GM21390 (cell line): ENCODE measurements around the gene PLEKHM1.
A peak's percentile ranks its signal among the peaks of the same experiment; 100 is the strongest.
"Not testable (repeated sequence)": the region's sequence is repeated elsewhere in the genome, so short reads cannot be mapped to it uniquely, and the experiment has no call there.

ENCODE experiments used
- ATAC-seq: cut with Tn5 transposase; IDR thresholded peaks from one replicate; pipeline ENCODE4 v1.9.1; 2021; ENCODE audit not compliant: unreplicated experiment

PLEKHM1 gene

DNA sequence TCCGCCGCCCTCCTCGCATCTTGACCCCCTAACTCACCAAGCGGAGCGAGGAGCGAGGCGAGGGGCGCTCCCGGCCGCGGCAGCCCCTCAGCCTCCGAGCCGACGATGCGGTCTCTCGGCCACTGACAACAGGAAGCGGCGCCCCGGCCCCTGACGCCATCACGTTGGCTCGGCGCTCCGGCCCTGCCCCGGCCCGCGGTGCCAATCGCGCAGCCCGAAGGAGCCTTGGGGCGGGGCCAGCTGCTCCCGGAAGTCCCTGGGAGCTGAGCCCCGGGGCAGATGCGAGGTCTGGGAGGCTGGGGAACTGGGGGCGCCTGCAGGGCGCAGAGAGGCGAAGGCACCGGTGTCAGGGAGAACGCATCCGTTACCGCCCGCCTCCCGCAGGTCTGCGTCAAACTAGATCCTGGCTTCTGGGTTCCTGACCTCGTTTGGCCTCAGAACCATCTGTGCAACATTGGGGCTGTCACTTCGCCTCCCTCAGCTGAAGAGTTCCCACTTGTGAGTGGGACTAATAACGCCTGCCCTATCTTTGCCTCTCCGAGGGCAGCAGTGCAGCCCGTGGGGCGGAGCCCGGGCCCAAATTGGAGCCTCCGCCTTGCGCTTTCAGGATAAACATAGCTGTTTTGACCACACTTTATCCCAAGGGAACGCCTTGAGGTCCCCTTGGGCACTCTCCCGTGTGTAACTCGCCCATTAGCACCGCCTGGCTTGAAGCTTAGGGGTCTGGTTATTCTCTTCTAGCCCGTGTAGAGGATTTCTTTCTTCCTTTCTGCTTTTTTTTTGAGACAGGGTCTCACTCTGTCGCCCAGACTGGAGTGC is at the start of gene PLEKHM1:
TSS of gene PLEKHM1 (minus strand) at position 107 of the 819 bp plus-strand sequence. CDS start 8,237 bp downstream, outside the sequence.
- peak; percentile 92 for ATAC-seq

DNA sequence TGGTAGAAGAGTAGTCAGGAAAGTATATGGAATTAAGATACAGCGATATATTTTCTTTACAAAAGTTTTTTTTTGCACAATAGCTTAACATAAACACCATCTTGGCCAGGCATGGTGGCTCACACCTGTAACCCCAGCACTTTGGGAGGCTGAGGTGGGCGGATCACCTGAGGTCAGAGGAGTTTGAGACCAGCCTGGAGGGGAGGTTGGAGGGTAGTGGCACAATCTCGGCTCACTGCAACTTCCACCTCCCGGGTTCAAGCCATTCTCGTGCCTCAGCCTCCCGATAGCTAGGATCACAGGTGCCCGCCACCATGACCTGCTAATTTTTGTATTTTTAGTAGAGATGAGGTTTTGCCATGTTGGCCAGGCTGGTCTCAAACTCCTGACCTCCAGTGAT is 47.6 kb upstream of the PLEKHM1 start:
- not testable (repeated sequence) for ATAC-seq

DNA sequence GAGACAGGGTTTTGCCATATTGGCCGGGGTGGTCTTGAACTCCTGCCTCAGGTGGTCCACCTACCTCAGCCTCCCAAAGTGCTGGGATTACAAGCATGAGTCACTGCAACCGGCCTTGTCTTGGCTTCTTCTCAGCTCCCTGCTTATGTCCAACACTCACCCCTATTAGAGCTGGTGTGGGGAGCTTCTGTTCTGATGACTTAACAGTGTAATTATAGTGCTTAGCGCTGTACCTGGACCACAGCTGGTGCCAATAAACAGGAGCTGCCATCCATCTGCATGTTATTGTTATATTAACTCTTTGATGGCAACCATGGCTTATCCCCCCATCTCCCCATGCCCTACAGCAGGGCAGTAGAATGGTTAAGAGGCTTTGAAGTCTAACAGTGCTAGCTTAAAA is 15.6 kb upstream of the PLEKHM1 start:
- ATAC-seq, result not testable (repeated sequence)

GRCh38 chr17:45505183-45505582 is 14.7 kb upstream of the PLEKHM1 start:
- not testable (repeated sequence) for ATAC-seq

DNA sequence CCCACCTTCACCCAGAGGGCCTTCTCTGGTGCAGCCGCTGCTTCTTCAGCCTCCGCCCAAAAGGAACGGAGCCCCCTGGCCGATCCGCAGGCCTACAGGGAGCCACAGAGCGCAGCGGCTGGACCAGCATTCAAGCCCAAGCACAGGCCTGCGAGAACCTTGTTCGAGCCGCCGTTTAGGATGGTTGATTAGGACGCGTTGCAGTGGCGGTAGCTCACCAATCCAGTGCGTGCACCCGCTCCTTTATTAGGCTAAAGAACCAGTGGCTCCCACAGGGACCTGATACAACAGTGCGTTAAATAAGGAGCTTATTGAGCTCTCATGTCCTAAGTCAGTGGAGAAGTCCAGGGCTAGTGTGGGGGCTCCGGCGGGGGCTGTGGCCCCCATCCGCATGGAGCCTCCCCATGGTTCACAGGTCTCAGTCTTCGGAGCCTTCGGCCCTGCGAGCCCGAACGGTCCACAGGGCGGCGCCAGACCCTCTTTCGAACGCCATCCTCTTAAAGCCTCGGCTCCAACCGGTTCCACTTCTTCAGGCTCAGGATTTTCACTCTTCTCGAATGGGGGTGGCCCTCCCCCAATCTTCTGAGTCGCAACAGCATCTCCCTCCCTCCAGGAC is 10.7 kb upstream of the PLEKHM1 start:
- not testable (repeated sequence) for ATAC-seq

GRCh38 chr17:45500478-45500877 is 10.0 kb upstream of the PLEKHM1 start:
- not testable (repeated sequence) for ATAC-seq

DNA sequence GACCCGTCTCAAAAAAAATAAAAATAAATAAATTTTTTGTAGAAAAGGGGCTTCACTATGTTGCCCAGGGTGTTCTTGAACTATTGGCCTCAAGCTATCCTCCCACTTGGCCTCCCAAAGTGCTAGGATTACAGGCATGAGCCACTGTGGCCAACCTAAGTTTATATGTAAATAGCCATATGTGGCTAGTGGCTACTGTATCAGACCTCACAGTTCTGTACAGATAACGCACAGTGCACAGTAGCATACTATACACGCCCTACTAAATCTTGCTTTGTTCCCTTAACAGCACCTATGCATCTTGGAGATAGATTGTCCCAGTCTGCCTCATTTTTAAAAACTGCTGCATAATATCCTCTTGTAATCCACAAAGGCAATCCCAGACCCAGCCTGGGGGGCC is 8.7 kb upstream of the PLEKHM1 start:
- not testable (repeated sequence) for ATAC-seq

DNA sequence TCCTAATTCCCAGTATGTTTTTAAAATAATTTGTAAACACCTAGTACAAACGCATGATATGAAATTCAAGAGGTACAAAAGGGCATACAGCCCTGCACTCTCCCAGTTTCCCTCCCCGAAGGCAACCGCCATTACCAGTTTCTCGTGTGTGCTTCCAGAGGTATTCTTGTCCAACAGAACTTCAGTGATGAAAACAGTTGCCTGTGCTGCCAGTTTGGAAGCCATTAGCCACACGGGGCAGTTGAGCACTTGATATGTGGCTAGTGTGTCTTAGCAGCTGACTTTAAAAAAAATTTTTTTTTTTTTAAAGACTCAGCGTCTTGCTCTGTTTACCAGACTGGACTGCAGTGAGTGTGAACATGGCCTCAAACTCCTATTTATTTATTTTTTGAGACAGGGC is 7.9 kb upstream of the PLEKHM1 start:
- not testable (repeated sequence) for ATAC-seq

- ATAC-seq, result not testable (repeated sequence)
These were observed 6.9 kb upstream of the PLEKHM1 start for GRCh38 chr17:45497449-45497848.

- not testable (repeated sequence) for ATAC-seq
These were observed 6.0 kb upstream of the PLEKHM1 start for GRCh38 chr17:45496507-45496906.

- not testable (repeated sequence) for ATAC-seq
These were observed 4.0 kb upstream of the PLEKHM1 start for GRCh38 chr17:45494556-45494955.

- not testable (repeated sequence) for ATAC-seq
These were observed 1.6 kb upstream of the PLEKHM1 start for GRCh38 chr17:45492156-45492555.

DNA sequence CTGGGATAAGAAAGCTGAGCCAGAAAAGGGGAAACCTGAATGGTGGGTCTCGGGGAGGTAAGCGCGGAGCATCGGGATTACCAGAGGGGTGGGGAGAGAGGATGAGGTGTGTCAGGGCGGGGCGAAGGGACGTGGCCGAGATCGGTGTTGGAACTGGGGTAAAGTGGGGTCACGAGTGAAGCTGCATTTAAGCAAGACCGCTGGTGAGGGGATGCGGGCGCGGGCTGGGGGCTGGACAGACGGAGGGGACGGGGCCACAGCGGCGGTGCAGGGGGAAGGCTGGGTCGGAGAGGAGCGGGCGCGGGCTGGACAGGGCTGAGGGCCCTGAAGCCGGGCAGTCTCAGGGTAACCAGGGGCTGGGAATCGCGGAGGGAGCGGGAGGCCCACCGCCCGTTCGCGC is 323 bp downstream of the PLEKHM1 start:
- peak; percentile 23 for ATAC-seq

DNA sequence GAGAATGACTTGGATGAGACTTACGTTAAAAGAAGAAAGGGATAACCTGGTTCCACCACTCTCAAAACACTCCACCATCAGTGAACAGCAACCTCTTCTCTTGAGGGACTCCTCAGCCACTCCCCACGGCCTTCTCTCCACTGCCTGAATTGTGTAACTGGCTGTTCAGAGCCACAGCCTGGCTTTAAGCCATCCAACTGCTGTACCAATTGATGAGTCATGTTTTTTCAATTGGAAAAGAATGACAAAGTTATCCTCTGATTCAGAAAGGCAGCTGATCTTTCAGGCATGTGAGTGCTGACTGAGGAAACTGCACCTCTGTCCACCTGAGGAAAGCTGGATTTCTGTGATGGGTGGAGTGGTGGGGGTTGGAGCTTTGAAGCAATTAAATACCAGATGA is 2.8 kb downstream of the PLEKHM1 start:
- ATAC-seq, result not testable (repeated sequence)

- not testable (repeated sequence) for ATAC-seq
These were observed 6.8 kb downstream of the PLEKHM1 start for GRCh38 chr17:45483591-45484216.

DNA sequence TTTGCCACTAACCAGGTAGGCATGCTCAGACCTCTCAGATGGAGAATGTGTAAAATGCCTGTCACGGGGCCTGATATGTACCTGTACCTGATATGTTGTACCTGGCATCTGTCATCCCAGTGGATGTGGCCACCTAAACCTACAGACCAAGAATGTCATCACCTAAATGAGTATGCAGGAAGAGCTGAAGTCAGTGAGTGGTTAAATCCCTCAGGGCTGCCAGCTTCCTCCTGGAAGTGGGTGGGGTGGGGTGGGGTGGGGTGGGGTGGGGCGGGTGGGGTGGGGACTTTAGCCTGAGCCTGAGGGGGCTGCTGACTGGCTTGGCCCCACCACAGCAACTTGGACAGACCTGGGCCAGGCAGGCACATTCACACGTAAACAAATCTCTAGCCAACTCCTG is 7.3 kb downstream of the PLEKHM1 start:
- not testable (repeated sequence) for ATAC-seq

DNA sequence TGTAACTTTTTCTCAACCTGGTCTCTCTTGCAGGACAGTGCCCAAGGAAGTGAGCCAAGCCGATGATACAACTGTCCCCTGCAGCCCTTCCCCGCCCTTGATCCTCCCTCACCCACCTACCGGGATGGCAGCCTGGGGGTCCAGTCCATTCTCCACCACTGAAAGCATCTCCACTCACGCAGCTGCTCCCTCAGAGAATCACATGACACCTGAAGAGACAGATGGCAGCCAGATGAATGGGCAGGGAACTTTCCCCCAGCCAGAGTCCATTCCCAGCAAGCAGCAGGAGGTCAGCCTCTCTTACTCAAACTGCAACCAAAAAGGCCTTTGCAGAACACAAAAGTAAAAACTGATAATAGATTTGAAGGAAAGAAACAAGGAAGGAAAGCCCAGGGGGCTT is 8.2 kb downstream of the PLEKHM1 start:
- ATAC-seq, result not testable (repeated sequence)

- ATAC-seq, result not testable (repeated sequence)
These were observed 15.1 kb downstream of the PLEKHM1 start for GRCh38 chr17:45475436-45475835.

GRCh38 chr17:45472249-45472648 is 18.3 kb downstream of the PLEKHM1 start:
- not testable (repeated sequence) for ATAC-seq

- not testable (repeated sequence) for ATAC-seq
These were observed 21.3 kb downstream of the PLEKHM1 start for GRCh38 chr17:45469204-45469563.

- not testable (repeated sequence) for ATAC-seq
These were observed 22.0 kb downstream of the PLEKHM1 start for GRCh38 chr17:45468293-45469203.
